Inferior parietal cortex (tissue), 1 donor: ENCODE measurements around the gene RAB1B.

Source experiments
- DNase-seq: peaks from one replicate; pipeline ENCODE4 v3.0.0-alpha.2; 2016; ENCODE audit errors: extremely low spot score

The RAB1B gene

GRCh38 chr11:66284526-66285078 lies 16.2 kb downstream of the RAB1B start:
- DNase-seq, result no peak

GRCh38 chr11:66285250-66285947 lies 17.0 kb downstream of the RAB1B start:
- no peak for DNase-seq

- DNase-seq, result no peak
These were observed 18.3 kb downstream of the RAB1B start for GRCh38 chr11:66286699-66287098.

GRCh38 chr11:66287211-66287888 lies 18.9 kb downstream of the RAB1B start:
- no peak for DNase-seq

- no peak for DNase-seq
These were observed 19.6 kb downstream of the RAB1B start for GRCh38 chr11:66287889-66288670.

- DNase-seq, result peak; percentile 99
These were observed 20.5 kb downstream of the RAB1B start, which contains the start of gene YIF1A for GRCh38 chr11:66288671-66289547. Gene YIF1A (minus strand): TSS chr11:66289143. CDS start chr11:66288985, 158 bp downstream.

- DNase-seq, result no peak
These were observed 21.3 kb downstream of the RAB1B start for GRCh38 chr11:66289548-66290329.

- no peak for DNase-seq
These were observed 21.8 kb downstream of the RAB1B start for GRCh38 chr11:66290330-66290621.

- no peak for DNase-seq
These were observed 22.9 kb downstream of the RAB1B start for GRCh38 chr11:66291303-66291705.

GRCh38 chr11:66291706-66292542 lies 23.5 kb downstream of the RAB1B start, which contains the start of gene TMEM151A:
Gene TMEM151A (plus strand): TSS chr11:66291894. CDS start chr11:66292014, 120 bp downstream.
- DNase-seq, result no peak

- no peak for DNase-seq
These were observed 24.3 kb downstream of the RAB1B start for GRCh38 chr11:66292543-66293332.

GRCh38 chr11:66293352-66293751 lies 24.9 kb downstream of the RAB1B start:
- no peak for DNase-seq

GRCh38 chr11:66293777-66294625 lies 25.6 kb downstream of the RAB1B start:
- no peak for DNase-seq

- DNase-seq, result no peak
These were observed 26.5 kb downstream of the RAB1B start for GRCh38 chr11:66294626-66295620.

GRCh38 chr11:66297610-66298009 lies 29.2 kb downstream of the RAB1B start:
- DNase-seq, result no peak

GRCh38 chr11:66299186-66299585 lies 30.7 kb downstream of the RAB1B start:
- no peak for DNase-seq

- no peak for DNase-seq
These were observed 34.2 kb downstream of the RAB1B start for GRCh38 chr11:66302656-66303055.
